Measurements from ENCODE around the gene TC2N.
"Not testable (repeated sequence)": the region's sequence is repeated elsewhere in the genome, so short reads cannot be mapped to it uniquely, and the experiment has no call there.

The TC2N gene

DNA sequence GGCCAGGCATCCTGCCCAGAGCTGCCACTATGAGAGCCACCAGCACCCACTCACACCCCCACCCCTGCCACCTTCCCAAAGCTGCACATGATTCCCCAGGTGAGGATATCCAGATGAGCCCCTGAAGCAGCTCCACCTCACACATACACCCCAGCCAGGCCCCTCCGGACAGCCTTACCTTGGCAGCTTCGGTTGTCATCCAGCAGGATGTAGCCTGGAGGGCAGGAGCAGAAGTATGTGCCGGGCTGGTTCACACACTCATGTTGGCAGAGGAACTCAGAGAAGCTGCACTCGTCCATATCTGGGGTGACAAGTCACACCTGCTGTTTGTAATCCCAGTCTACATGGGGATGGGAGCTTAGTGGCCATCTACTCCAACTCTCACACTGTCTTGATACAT is 15.4 kb upstream of the TC2N start:
- no peak for FAIRE-seq
- TF ChIP-seq POLR2A (IDR thresholded peaks at IDR 0.05; ENCODE audit: low read depth, low read length), result no peak

DNA sequence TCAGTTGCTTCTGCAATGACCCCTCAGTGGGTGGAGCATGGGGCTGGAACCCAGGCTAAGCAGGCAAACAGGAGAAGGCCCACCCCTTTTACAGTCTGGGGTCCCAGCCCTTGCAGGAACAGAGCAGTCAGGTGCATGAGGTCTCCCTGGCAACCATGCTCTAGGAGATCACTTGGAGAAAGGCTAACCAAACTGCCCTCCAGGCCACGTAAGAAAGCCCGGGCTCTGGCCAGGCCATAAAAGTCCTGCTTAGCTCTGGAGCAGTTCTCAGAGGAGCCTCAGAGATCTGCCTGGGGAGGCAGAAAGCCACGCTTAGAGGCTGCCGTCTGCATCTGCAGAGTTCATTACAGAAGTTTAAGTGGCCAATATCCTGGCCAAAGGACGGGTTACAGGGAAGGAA is 15.0 kb upstream of the TC2N start:
- no peak for DNase-seq (ENCODE audit: insufficient read length, low spot score)
- FAIRE-seq, result no peak
- TF ChIP-seq POLR2A (IDR thresholded peaks at IDR 0.05; ENCODE audit: low read depth, low read length), result no peak

More for the DNA sequence above, 15.4 kb upstream of the TC2N start:
- no peak for DNase-seq (ENCODE audit: insufficient read length, low spot score)

DNA sequence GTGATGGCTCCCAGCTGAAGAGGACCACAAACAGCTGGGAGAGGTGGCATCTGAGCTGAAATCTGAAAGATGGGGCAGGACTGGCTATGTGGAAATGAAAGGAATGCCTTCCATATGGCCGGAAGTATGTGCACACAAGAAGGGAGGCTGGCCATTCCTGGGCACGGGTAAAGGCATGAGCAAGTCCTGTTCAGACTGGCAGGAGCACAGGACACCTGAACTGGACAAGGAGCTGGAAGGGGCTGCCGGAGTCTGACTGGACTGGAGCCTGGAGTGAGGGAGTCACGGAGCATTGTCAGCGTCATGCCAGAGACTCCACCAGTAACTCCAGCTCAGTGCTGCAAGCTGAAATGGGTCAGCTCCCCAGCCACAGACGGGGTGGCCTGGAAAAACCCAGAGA is 11.9 kb upstream of the TC2N start:
- DNase-seq (ENCODE audit: insufficient read length, low spot score), result no peak
- no peak for TF ChIP-seq POLR2A (IDR thresholded peaks at IDR 0.05; ENCODE audit: low read depth, low read length)
- FAIRE-seq, result no peak

DNA sequence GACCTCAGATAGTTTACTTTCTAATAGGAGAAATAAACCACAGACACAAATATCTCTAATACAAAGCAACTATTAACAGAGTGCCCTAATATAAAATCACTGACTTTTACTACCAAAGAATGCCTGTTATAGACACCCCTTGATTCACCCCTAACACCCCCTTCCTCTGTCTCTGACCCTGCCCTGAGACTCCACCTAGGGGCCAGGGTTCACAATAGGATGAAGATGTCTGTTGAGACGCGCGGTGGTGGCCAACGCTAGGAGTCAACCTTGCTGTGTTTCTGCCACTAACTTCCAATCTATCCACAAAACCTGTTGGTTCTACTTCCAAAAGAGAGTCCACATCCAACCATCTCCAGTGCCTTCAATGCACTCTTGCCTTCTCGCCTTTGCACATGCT is 10.9 kb upstream of the TC2N start:
- FAIRE-seq, result no peak
- no peak for DNase-seq (ENCODE audit: insufficient read length, low spot score)
- TF ChIP-seq POLR2A (IDR thresholded peaks at IDR 0.05; ENCODE audit: low read depth, low read length), result no peak

DNA sequence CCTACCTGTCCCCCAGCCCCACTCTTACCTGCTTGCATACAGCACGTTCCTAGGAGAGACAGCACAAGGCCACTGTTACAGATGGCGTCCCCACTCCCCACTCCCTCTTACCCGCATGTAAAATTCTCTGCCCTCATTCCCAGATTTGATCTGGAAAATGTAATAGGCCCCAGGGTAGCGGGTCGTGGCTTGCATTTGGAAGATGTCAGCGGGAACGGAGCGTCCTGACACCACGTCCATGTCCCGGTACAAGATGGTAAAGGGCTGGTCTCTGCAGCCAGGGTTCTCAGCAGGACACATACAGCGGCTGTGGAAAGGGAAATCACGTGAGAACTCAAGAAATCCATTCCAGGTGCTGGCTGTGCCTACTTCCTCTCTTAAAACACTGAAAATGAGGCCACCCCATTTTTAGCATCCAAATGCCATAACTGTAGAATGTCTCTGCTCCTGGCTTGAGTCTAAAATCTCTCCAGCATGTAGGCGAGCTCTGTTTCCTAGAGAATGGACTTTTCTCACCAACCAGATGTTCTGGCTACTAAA is 10.1 kb upstream of the TC2N start:
- FAIRE-seq (no peak), DNase-seq (ENCODE audit: insufficient read length, low spot score) (no peak)
- TF ChIP-seq POLR2A (IDR thresholded peaks at IDR 0.05; ENCODE audit: low read depth, low read length), result no peak

DNA sequence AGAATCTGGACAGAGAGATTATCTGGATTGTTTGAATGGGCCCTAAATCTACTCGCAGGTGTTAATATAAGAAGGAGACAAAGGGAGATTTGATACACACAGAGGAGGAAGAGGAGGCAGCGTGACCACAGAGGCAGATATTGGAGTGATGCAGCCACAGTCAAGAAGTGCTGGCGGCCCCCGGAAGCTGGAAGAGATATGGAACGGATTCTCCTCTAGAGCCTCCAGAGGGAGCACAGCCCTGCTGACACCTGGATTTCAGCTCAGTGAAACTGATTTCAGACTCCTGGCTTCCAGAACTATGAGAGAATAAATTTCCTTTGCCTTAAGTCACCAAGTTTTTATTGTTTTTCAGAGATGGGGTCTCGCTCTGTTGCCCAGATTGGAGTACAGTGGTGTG is 9.2 kb upstream of the TC2N start:
- FAIRE-seq (no peak), DNase-seq (ENCODE audit: insufficient read length, low spot score) (no peak)
- TF ChIP-seq POLR2A (IDR thresholded peaks at IDR 0.05; ENCODE audit: low read depth, low read length), result no peak

DNA sequence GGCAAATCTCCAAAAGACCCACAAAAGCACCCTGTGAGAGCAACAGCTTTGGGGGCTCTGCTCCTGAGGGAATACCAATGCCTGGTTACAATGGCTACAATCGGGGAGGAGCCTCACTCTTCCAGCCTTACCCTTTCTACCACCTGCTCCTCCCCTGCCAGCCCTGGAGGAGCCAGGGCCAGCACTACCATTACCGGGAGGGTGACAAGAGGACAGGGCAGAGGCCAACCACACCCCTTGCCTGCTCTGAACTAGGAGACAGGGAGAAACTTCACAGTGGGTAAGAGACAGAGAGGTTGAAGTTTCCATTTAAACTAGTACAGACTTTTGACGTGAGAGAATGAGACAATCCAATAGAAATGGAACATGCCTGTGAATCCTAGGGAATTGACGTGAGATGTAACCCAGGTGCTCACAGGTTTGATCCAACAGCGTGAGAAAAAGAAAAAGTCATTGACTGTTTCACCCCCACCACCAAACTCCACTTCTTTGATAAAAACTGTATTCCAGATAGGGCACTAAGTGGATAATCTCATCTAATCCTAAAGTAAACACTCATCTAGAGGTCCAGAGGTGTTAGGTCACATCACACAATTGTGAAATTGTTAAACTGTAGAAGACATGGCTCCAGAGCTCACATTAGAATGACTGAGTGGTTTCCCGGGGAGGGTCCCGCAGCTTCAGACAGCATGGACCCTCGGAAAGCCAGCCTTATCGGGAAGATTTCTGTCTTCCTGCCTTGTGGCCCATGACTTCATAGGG is 8.4 kb upstream of the TC2N start:
- no peak for FAIRE-seq
- TF ChIP-seq POLR2A (IDR thresholded peaks at IDR 0.05; ENCODE audit: low read depth, low read length), result no peak

DNA sequence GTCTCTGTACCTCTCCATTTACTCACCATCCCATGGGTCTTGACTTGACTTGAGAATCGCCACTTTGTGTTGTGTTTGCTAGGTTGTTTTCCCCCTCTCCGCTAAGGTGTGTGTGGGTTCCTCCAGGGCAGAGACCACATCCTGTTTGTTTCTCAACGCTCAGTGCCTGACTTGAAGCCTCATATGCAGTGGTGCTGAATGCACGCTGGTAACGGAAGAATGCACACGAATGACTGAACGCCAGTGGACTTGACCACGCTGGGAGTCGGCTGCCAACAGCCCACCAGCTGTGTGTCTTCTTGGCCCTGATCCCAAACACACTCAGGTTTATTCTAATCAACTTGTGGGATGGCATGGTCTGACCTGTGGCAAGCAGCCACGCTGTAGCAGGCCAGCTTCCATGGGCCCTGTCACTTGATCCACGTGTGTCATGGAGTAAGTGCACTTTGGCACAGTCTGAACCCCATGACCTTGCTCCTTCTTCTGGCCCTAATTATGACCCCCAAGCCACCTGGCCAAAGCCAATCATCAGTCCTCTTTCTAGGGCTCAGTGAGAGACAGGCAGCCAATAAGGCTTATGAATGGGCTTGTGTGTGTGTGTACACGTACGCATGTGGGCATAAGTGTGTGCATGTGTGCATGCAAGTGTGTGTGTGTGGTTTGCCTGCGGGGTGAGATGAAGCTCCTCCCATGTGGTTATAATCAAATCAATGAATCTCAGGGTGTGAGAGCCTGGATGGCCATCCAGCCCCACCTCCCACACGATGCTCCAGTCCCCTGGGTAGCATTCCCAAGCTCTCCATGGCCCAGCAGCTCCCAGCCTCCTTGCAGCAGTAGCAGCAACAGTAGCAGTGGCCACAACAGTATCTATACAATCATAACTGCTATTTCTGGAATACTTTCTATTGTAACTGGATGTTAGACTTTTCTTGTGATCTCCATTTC is 6.4 kb upstream of the TC2N start:
- no peak for TF ChIP-seq POLR2A (IDR thresholded peaks at IDR 0.05; ENCODE audit: low read depth, low read length)
- FAIRE-seq, result no peak

More for the DNA sequence above, 8.4 kb upstream of the TC2N start:
- no peak for DNase-seq (ENCODE audit: insufficient read length, low spot score)

DNA sequence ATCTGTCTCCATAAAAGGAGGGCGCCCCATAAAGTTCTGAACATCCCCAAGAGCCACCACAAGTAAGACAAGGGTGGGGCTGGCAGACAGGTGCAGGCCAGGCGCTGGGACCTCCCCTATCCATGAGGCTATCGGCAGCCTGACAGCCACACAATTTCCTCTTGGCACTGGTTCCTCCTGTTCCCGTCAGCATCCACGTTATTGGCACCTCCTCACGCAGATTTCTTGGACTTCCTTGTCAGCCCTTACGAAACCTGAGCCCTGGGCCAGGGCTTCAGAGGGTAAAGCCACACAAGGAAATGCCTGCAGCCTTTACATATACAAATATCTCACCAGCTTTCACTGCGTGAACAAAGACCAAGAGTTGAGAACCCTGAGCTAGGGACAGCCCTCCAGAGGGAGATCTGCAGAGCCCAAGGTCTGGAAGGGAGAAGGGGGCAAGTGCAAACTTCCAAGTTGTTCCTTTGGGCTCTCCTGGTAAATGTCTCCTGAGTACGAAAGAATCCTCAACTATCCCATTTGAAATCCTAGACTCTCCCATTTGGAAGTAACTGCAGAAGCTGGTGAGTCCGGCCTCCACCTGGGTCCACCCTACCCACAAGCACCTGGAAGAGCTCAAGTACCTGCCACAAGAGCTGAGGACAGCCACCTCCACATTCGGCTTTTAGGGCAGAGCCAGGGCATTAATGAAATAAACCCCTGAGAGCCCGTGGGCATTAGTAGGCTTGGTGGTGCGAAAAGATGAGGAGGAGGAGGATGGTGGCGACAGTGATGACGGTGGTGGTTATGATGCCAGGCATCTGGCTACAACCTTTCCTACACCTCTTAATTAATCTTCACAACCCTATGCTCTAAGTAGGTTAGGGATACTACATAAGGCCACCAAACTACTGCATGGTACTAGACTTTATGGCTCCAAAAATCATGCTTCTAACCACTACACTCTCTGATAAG is 5.5 kb upstream of the TC2N start:
- no peak for TF ChIP-seq POLR2A (IDR thresholded peaks at IDR 0.05; ENCODE audit: low read depth, low read length)
- FAIRE-seq (no peak), DNase-seq (ENCODE audit: insufficient read length, low spot score) (no peak)

More for the DNA sequence above, 6.4 kb upstream of the TC2N start:
- no peak for DNase-seq (ENCODE audit: insufficient read length, low spot score)

DNA sequence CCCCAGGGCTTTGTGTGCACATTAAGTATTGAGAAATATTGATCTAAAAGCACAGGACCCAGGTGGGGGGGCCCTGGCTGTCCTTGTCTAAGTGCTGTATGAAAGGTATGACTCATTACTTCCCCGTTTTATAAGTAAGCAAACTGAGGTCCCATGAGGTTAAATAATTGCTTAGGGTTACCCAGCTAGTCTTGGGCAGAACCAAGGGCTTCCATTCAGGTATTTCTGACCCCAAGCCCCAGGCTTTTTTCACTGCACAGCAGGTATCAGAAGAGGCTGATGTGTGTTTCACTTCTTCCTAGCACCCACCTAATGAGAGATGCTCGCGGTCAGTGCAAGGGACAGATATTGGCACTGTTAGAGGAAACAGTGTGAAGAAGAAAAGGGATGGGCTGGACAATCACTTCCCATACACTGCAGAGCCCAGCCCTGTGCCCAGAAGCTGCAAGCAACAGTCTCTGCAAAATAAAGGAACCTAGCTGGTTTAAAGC is 4.7 kb upstream of the TC2N start:
- no peak for FAIRE-seq
- DNase-seq (ENCODE audit: insufficient read length, low spot score), result no peak
- TF ChIP-seq POLR2A (IDR thresholded peaks at IDR 0.05; ENCODE audit: low read depth, low read length), result no peak

DNA sequence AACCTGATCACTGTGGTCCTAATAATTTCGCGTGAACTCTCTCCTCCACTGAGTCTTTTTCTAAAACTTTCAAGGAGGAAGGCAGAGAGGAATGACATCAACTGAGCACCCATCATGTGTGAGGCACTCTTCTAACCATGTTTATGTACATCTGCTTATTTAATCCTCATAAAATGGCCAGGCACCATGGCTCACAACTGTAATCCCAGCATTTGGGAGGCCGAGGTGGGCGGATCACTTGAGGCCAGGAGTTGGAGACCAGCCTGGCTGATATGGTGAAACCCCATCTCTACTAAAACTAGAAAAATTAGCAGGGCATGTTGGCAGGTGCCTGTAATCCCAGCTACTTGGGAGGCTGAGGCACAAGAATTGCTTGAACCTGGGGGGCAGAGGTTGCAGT is 4.1 kb upstream of the TC2N start:
- FAIRE-seq; DNase-seq (ENCODE audit: insufficient read length, low spot score): not testable (repeated sequence)

DNA sequence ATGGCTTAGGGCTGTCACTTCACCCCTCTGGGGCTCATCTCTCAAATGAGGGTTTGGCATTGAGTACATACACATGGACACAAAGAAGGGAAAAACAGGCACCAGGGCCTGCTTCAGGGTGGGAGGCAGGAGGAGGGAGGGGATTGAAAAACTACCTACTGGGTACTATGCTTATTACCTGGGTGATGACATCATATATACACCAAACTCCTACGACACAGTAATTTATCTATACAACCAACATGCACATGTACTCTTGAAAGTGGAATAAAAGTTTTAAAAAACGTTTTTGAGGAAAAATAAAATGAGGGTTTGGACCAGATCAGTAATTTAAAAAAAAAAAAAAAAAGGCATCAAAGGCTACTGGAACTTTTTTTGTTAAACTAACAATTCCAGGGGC is 3.6 kb upstream of the TC2N start:
- TF ChIP-seq POLR2A (IDR thresholded peaks at IDR 0.05; ENCODE audit: low read depth, low read length), result no peak
- FAIRE-seq, result no peak

DNA sequence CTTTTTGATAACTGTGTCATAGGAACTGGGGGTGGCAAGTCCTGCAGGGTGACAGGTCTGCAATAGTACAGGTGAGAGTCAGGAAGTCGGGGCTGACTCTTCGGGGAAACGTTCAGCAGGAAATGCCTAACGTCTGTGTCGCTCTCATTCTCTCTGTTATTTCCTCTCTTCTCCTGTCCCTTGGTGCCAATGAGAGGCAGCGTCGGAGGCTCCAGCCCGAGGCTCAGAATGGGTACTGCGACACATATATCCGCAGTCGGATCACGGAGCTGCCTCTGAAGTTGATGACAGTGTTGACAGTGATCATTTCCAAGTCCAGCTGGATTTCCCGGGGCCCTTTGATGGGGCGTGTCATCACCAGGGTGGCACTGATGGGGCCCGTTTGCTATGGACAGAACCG is 2.7 kb upstream of the TC2N start:
- no peak for DNase-seq (ENCODE audit: insufficient read length, low spot score)
- FAIRE-seq, result no peak
- TF ChIP-seq POLR2A (IDR thresholded peaks at IDR 0.05; ENCODE audit: low read depth, low read length), result no peak

More for the DNA sequence above, 3.6 kb upstream of the TC2N start:
- no peak for DNase-seq (ENCODE audit: insufficient read length, low spot score)

Measured in H54 (cell line).